PC-3 (cell line): ENCODE results near the gene CFAP91. TPM values are rescaled to one million over a fixed set of nuclear protein-coding genes. Genes with fewer than 3 reads are reported as not detected.

Experiments
- ATAC-seq: fragments of 200-7000 bp; cut with Tn5 transposase; 2 replicates; pipeline ENCODE4 v1.9.1; 2020; ENCODE audit warnings: mild to moderate bottlenecking, moderate library complexity
- Bru-seq: library from RNA; stranded (reverse); fragments of 400-500 nt; gene quantifications from one replicate; lab custom pipeline; 2021; lab: Mats Ljungman, UMichigan
- BruChase-seq, 2 experiments: library from RNA; stranded (reverse); fragments of 400-500 nt; gene quantifications; one replicate each; lab custom pipeline; 2021; lab: Mats Ljungman, UMichigan
- BruUV-seq: library from RNA; stranded (reverse); fragments of 400-500 nt; replicated peaks from 2 replicates; lab custom pipeline; 2021; lab: Mats Ljungman, UMichigan
- CTCF ChIA-PET: fragments of 300-600 bp; sonication (Branson Sonifier 250); formaldehyde crosslinking; loops from one replicate; lab custom pipeline; 2022; ENCODE audit warnings: antibody characterized with exemption; lab: Charles Lee
- POLR2A ChIA-PET: fragments of 300-600 bp; sonication (Branson Sonifier 250); formaldehyde crosslinking; loops from one replicate; lab custom pipeline; 2022; ENCODE audit warnings: antibody characterized with exemption; ENCODE audit not compliant: unreplicated experiment; lab: Charles Lee
- DNase-seq: peaks from one replicate; pipeline ENCODE4 v3.0.0-alpha.2; 2015
- H2AFZ ChIP-seq: fragments of 300-600 bp; sonication (generic); 2 replicates; pipeline ENCODE4 v1.6.0; 2016; ENCODE audit warnings: antibody characterized with exemption, low read length
- H3F3A ChIP-seq: fragments of 300-600 bp; sonication (generic); one replicate; pipeline ENCODE4 v1.6.0; 2017; ENCODE audit warnings: antibody characterized with exemption, low read length, control low read depth, mild to moderate bottlenecking; ENCODE audit not compliant: unreplicated experiment
- H3K27ac ChIP-seq: fragments of 300-600 bp; sonication (generic); 2 replicates; pipeline ENCODE4 v1.5.1; 2016; ENCODE audit warnings: mild to moderate bottlenecking, low read length
- H3K27me3 ChIP-seq: fragments of 300-600 bp; sonication (generic); 2 replicates; pipeline ENCODE4 v1.6.1; 2016; ENCODE audit warnings: low read length, mixed read lengths
- H3K36me3 ChIP-seq: fragments of 300-600 bp; sonication (generic); 2 replicates; pipeline ENCODE4 v1.6.1; 2016; ENCODE audit warnings: low read depth, mixed run types, low read length, mixed read lengths
- H3K4me1 ChIP-seq: fragments of 300-600 bp; sonication (generic); 2 replicates; pipeline ENCODE4 v1.5.1; 2016; ENCODE audit warnings: low read length; ENCODE audit not compliant: insufficient read depth
- H3K4me2 ChIP-seq: fragments of 300-600 bp; sonication (generic); 2 replicates; pipeline ENCODE4 v1.6.0; 2016; ENCODE audit warnings: low read length
- H3K4me3 ChIP-seq: fragments of 300-600 bp; sonication (generic); 2 replicates; pipeline ENCODE4 v1.5.1; 2016; ENCODE audit warnings: mild to moderate bottlenecking, low read length, mixed read lengths
- H3K79me2 ChIP-seq: fragments of 300-600 bp; sonication (generic); 2 replicates; pipeline ENCODE4 v1.6.1; 2017; ENCODE audit warnings: low read length, mixed read lengths
- H3K9ac ChIP-seq: fragments of 300-600 bp; sonication (generic); 2 replicates; pipeline ENCODE4 v1.6.0; 2016; ENCODE audit warnings: mild to moderate bottlenecking, low read length
- H3K9me2 ChIP-seq: fragments of 300-600 bp; sonication (generic); replicated peaks from 2 replicates; pipeline ENCODE4 v1.6.1; 2016; ENCODE audit warnings: mixed run types, low read length, mixed read lengths
- H3K9me3 ChIP-seq: fragments of 300-600 bp; sonication (generic); 2 replicates; pipeline ENCODE4 v1.6.1; 2016; ENCODE audit warnings: low read length, mixed read lengths
- H4K20me1 ChIP-seq: fragments of 300-600 bp; sonication (generic); 2 replicates; pipeline ENCODE4 v1.6.1; 2016; ENCODE audit warnings: low read length, mixed read lengths
- EZH2 ChIP-seq: fragments of 300-600 bp; sonication (generic); IDR thresholded peaks from one replicate; pipeline ENCODE4 v1.6.1; 2017; ENCODE audit warnings: antibody characterized with exemption, mild to moderate bottlenecking, low read length; ENCODE audit not compliant: unreplicated experiment
- EZH2phosphoT487 ChIP-seq: fragments of 300-600 bp; sonication (generic); IDR thresholded peaks from 2 replicates; pipeline ENCODE4 v1.6.1; 2018; ENCODE audit warnings: mild to moderate bottlenecking, antibody characterized with exemption, low read length, borderline replicate concordance
- intact Hi-C: fragments of 100-400 bp; cut with micrococcal nuclease; formaldehyde crosslinking; loops from 2 replicates; pipeline ENCODE4 v1.9.0; 2023
- long read RNA-seq: library from polyadenylated mRNA; unstranded; transcript quantifications from one replicate; pipeline ENCODE4 v2.0.0, GENCODE V29; 2021; ENCODE audit not compliant: unreplicated experiment
- total RNA-seq: library from RNA; depleted of rRNA; stranded (reverse); fragments of >200 nt; gene quantifications from 2 replicates; pipeline ENCODE4 v1.2.3, GENCODE V29; 2014; rRNA removed
- TF ChIP-seq, protein P1 (sequence below): fragments of 300-600 bp; sonication (generic); conservative IDR thresholded peaks from 2 replicates; pipeline ENCODE4 v1.5.1; 2017; ENCODE audit warnings: antibody characterized with exemption, low read depth, mild to moderate bottlenecking, low read length

The CFAP91 gene
- total RNA-seq: 0.17 and 1.1 TPM in 2 replicates
- percentile 32 among the genes with signal in this experiment for Bru-seq, nascent RNA
- BruChase-seq, experiment 1, labeled RNA remaining after a 6-hour chase: percentile 39 among the genes with signal in this experiment
- percentile 47 among the genes with signal in this experiment for BruChase-seq, experiment 2, labeled RNA remaining after a 2-hour chase
- long read RNA-seq, full-length matches to known transcripts: 1 of 2 reads
- long read RNA-seq, partial matches to known transcripts: 1 of 2 reads
- long read RNA-seq, other reads (novel, unspliced or antisense): 0 of 2 reads

DNA sequence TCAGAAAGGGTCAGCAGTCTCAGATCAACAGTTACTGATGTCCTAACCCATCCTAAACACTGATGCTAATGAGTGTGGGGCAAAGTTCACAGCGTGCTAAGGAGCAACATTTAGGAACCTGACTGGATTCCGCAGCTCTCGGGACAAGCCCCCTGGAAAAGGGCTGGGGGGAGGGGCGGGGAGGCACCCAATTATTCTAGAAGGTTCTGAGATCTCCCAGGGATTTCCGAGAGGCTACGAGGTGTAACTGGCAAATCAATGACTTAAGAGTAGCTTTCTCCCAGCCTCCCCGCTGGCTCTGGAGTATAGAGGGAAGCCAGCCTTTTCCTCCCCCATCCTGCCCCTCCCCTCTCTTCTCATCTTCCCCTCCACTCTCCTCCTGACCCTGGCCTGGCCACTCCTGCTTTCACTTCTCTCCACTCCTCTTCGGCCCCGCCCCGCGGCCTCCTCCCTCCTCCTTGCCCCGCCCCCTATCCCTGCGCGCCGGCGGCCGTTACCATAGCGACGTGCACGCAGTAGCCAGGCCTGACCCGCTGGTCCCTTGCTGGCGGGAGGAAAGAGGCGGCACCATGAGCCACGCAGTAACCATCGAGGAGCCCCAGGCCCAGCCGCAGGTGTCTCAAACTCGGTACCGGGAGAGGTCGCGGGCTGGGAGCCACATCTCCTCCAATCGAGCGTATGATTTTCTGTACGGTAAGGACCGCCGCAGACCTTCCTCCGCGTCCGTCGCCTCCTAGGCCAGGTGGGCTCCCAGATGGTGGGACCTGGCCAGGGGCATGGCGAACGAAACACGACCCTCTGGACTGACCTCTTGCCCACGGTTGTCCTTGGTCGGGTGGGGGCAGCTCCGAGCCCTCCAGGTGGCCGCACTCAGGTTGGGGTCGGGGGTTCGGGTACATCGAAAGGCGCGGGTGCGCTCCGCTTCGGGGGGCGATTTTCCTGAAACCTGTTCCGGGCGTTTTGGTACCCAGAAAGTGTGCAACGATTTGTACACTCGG lies at the start of gene CFAP91:
Gene CFAP91 (plus strand): TSS at position 493 of the 998 bp plus-strand sequence. CDS start 77 bp downstream, at position 570.
- no peaks in the 10 kb centered on the region for H3K79me2 ChIP-seq
- peak; percentile 96 for ATAC-seq
- peaks cover 8% of the 10 kb centered on the region; the same call in 1 of the 2 replicates for H3K27me3 ChIP-seq
- H4K20me1 ChIP-seq: no peaks in the 10 kb centered on the region
- DNase-seq: peak; percentile 94
- peak; percentile 46 for TF ChIP-seq EZH2
- TF ChIP-seq, protein P1, sequence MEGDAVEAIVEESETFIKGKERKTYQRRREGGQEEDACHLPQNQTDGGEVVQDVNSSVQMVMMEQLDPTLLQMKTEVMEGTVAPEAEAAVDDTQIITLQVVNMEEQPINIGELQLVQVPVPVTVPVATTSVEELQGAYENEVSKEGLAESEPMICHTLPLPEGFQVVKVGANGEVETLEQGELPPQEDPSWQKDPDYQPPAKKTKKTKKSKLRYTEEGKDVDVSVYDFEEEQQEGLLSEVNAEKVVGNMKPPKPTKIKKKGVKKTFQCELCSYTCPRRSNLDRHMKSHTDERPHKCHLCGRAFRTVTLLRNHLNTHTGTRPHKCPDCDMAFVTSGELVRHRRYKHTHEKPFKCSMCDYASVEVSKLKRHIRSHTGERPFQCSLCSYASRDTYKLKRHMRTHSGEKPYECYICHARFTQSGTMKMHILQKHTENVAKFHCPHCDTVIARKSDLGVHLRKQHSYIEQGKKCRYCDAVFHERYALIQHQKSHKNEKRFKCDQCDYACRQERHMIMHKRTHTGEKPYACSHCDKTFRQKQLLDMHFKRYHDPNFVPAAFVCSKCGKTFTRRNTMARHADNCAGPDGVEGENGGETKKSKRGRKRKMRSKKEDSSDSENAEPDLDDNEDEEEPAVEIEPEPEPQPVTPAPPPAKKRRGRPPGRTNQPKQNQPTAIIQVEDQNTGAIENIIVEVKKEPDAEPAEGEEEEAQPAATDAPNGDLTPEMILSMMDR: no peak
- no peaks in the 10 kb centered on the region for H3K9me3 ChIP-seq
- BruUV-seq: TSS peak; percentile 47
- intact Hi-C loops: no loop called here
- H3K36me3 ChIP-seq: no peaks in the 10 kb centered on the region
- H3K4me3 ChIP-seq: peak within 1 kb of the TSS; percentile 71
- H2AFZ ChIP-seq: peak within 1 kb of the TSS; percentile 93
- peak within 1 kb of the TSS; percentile 93 for H3K4me2 ChIP-seq
- H3K9ac ChIP-seq: peak within 1 kb of the TSS; percentile 19; the same call in 1 of the 2 replicates
- CTCF ChIA-PET: no interaction called here
- H3K27ac ChIP-seq: no peak within 1 kb of the TSS
- no peaks in the 10 kb centered on the region for H3F3A ChIP-seq
- no peaks in the 10 kb centered on the region for H3K9me2 ChIP-seq
- POLR2A ChIA-PET: no interaction called here
- peaks cover 17% of the 10 kb centered on the region for H3K4me1 ChIP-seq

DNA sequence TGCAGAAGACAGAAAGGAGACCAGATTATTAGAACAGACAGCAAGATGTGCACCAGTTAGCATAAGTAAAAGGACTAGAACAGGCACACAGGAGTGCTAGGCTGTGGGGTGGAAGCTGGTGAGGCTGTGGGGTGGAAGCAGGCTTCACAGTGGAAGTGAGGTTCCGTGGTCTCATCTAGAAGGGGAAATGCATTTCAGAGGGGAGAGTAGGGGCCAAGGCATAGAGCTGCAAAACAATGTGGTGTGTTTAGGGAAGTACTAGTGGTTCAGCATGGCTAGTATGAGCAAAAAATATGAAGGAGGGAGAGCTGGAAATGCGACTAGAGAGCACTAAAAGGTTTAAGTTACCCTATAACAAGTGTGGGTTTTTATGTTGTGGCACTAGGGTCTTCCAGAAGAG lies 48.9 kb upstream of the CFAP91 start:
- intact Hi-C loops: no loop called here
- H3K4me2 ChIP-seq: no peak overlapping the region
- ATAC-seq: no peak
- no peak overlapping the region for H3K9ac ChIP-seq
- no peaks in the 10 kb centered on the region for H3K9me3 ChIP-seq
- CTCF ChIA-PET: no interaction called here
- H3K4me1 ChIP-seq: no peaks in the 10 kb centered on the region
- TF ChIP-seq EZH2phosphoT487 (no peak), EZH2 (no peak)
- TF ChIP-seq, protein P1: no peak
- no peaks in the 10 kb centered on the region for H3K79me2 ChIP-seq
- H3K27me3 ChIP-seq: no peaks in the 10 kb centered on the region
- no peaks in the 10 kb centered on the region for H4K20me1 ChIP-seq
- H3K27ac ChIP-seq: no peak overlapping the region
- H3K9me2 ChIP-seq: no peaks in the 10 kb centered on the region; the same call in 1 of the 2 replicates
- DNase-seq: no peak
- no peaks in the 10 kb centered on the region for H3K36me3 ChIP-seq
- no TSS peak for BruUV-seq
- no peak overlapping the region for H3K4me3 ChIP-seq
- POLR2A ChIA-PET: no interaction called here
- H2AFZ ChIP-seq: no peak overlapping the region
- H3F3A ChIP-seq: no peaks in the 10 kb centered on the region
